Mononuclear cell (primary cell): Measurements from ENCODE around the gene FAM228B. TPM values are rescaled to one million over a fixed set of nuclear protein-coding genes. Genes with fewer than 3 reads are reported as not detected.

Experiments used
- H3K27me3 ChIP-seq: 2 replicates; pipeline ENCODE4 v1.6.0; 2011; ENCODE audit warnings: low read length, control low read depth; ENCODE audit not compliant: insufficient read depth
- H3K4me1 ChIP-seq: 2 replicates; pipeline ENCODE4 v1.5.1; 2011; ENCODE audit warnings: mild to moderate bottlenecking, low read length, control low read depth; ENCODE audit not compliant: insufficient read depth
- H3K4me3 ChIP-seq: 2 replicates; pipeline ENCODE4 v1.5.1; 2011; ENCODE audit warnings: mild to moderate bottlenecking, low read length, moderate library complexity
- H3K9me3 ChIP-seq: 2 replicates; pipeline ENCODE4 v1.5.1; 2011; ENCODE audit warnings: low read depth, mild to moderate bottlenecking, control low read depth, low read length
- total RNA-seq: library from RNA; depleted of rRNA; stranded (reverse); fragments of >200 nt; gene quantifications from one replicate; pipeline ENCODE4 v1.2.3, GENCODE V29; 2012

Gene FAM228B
- 26.2 TPM for total RNA-seq

- Histone ChIP-seq H3K4me1 (peaks cover 20% of the 10 kb centered on the region), H3K4me3 (peak within 1 kb of the TSS; percentile 64), H3K9me3 (no peaks in the 10 kb centered on the region), H3K27me3 (no peaks in the 10 kb centered on the region)
These were observed at the start of gene FAM228B, which contains the start of gene PFN4 for GRCh38 chr2:24123195-24123921. Gene FAM228B, plus strand, starts transcription at chr2:24123469. Its CDS starts 893 bp downstream, at chr2:24124362. Gene PFN4, minus strand, starts transcription at chr2:24123334. Its CDS starts 799 bp downstream, at chr2:24122535.

GRCh38 chr2:24073816-24074215 is 49.5 kb upstream of the FAM228B start:
- no peaks in the 10 kb centered on the region for H3K9me3 ChIP-seq

GRCh38 chr2:24075259-24075658 is 48.0 kb upstream of the FAM228B start:
- peaks cover 35% of the 10 kb centered on the region for H3K4me1 ChIP-seq
- peak overlapping the region; percentile 72 for H3K4me3 ChIP-seq
- no peaks in the 10 kb centered on the region for H3K27me3 ChIP-seq
- H3K9me3 ChIP-seq = no peaks in the 10 kb centered on the region

More at GRCh38 chr2:24073816-24074215, 49.5 kb upstream of the FAM228B start:
- Histone ChIP-seq H3K4me3 (no peak overlapping the region), H3K27me3 (no peaks in the 10 kb centered on the region), H3K4me1 (peaks cover 33% of the 10 kb centered on the region)

- Histone ChIP-seq H3K27me3 (no peaks in the 10 kb centered on the region), H3K9me3 (no peaks in the 10 kb centered on the region), H3K4me3 (peak within 1 kb of the TSS; percentile 72), H3K4me1 (peaks cover 42% of the 10 kb centered on the region)
These were observed 47.1 kb upstream of the FAM228B start, which contains the start of gene SF3B6 for GRCh38 chr2:24075915-24076848. Gene SF3B6, minus strand, starts transcription at chr2:24076326. Its CDS starts 97 bp downstream, at chr2:24076229.

- Histone ChIP-seq H3K9me3 (no peaks in the 10 kb centered on the region), H3K27me3 (no peaks in the 10 kb centered on the region), H3K4me3 (peak overlapping the region; percentile 72), H3K4me1 (peaks cover 50% of the 10 kb centered on the region)
These were observed 46.3 kb upstream of the FAM228B start for GRCh38 chr2:24076849-24077534.

GRCh38 chr2:24077535-24077877 is 45.8 kb upstream of the FAM228B start:
- H3K4me3 ChIP-seq = peak overlapping the region; percentile 72
- no peaks in the 10 kb centered on the region for H3K9me3 ChIP-seq
- no peaks in the 10 kb centered on the region for H3K27me3 ChIP-seq
- peaks cover 55% of the 10 kb centered on the region for H3K4me1 ChIP-seq

GRCh38 chr2:24077879-24078278 is 45.4 kb upstream of the FAM228B start:
- H3K9me3 ChIP-seq = no peaks in the 10 kb centered on the region
- peaks cover 59% of the 10 kb centered on the region for H3K4me1 ChIP-seq
- no peaks in the 10 kb centered on the region for H3K27me3 ChIP-seq
- no peak overlapping the region for H3K4me3 ChIP-seq

GRCh38 chr2:24080701-24081100 is 42.6 kb upstream of the FAM228B start:
- Histone ChIP-seq H3K9me3 (no peaks in the 10 kb centered on the region), H3K27me3 (no peaks in the 10 kb centered on the region), H3K4me1 (peaks cover 68% of the 10 kb centered on the region), H3K4me3 (no peak overlapping the region)

GRCh38 chr2:24082787-24083566 is 40.3 kb upstream of the FAM228B start:
- Histone ChIP-seq H3K27me3 (no peaks in the 10 kb centered on the region), H3K4me3 (peak overlapping the region; percentile 53), H3K4me1 (peaks cover 57% of the 10 kb centered on the region), H3K9me3 (no peaks in the 10 kb centered on the region)

GRCh38 chr2:24083567-24084385 is 39.5 kb upstream of the FAM228B start:
- Histone ChIP-seq H3K4me3 (peak overlapping the region; percentile 53), H3K4me1 (peaks cover 52% of the 10 kb centered on the region), H3K9me3 (no peaks in the 10 kb centered on the region), H3K27me3 (no peaks in the 10 kb centered on the region)

- no peaks in the 10 kb centered on the region for H3K27me3 ChIP-seq
- no peaks in the 10 kb centered on the region for H3K9me3 ChIP-seq
- peaks cover 55% of the 10 kb centered on the region for H3K4me1 ChIP-seq
- peak within 1 kb of the TSS; percentile 53 for H3K4me3 ChIP-seq
These were observed 38.7 kb upstream of the FAM228B start, which contains the start of gene TP53I3 for GRCh38 chr2:24084386-24085199. Gene TP53I3, minus strand, starts transcription at chr2:24084834. Its CDS starts 508 bp downstream, at chr2:24084326.

GRCh38 chr2:24085200-24085489 is 38.1 kb upstream of the FAM228B start:
- Histone ChIP-seq H3K4me1 (peaks cover 55% of the 10 kb centered on the region), H3K9me3 (no peaks in the 10 kb centered on the region), H3K27me3 (no peaks in the 10 kb centered on the region), H3K4me3 (peak overlapping the region; percentile 53)

GRCh38 chr2:24086241-24086640 is 37.0 kb upstream of the FAM228B start:
- H3K4me1 ChIP-seq = peaks cover 46% of the 10 kb centered on the region
- no peaks in the 10 kb centered on the region for H3K9me3 ChIP-seq
- no peak overlapping the region for H3K4me3 ChIP-seq
- no peaks in the 10 kb centered on the region for H3K27me3 ChIP-seq
